GM18873 (cell line): ENCODE results near the gene MACROD2.

Experiments used
- ATAC-seq: cut with Tn5 transposase; IDR thresholded peaks from one replicate; pipeline ENCODE4 v1.9.1; 2021; ENCODE audit warnings: mild to moderate bottlenecking, moderate library complexity, moderate number of reproducible peaks; ENCODE audit not compliant: unreplicated experiment, low FRiP score

The MACROD2 gene

DNA sequence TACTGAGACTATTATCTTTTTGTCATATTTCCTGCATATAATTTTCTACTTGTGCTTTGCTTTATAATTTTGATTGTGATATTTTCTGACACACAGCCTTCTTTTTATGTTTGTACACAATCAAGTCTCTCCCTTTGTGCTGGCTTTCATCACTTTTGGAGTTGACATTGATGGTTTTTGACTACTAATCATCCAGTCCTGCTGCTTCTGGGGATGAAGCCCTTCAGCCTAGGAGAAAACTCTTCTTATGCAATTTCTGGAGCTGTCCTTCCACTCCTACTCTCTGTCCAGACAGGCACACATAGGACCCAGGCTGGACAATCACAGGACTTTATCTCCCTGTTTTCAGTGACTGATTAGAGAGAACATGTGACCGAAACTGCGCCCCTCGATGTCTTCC, 2063.0 kb downstream of the MACROD2 start:
- no peak for ATAC-seq

DNA sequence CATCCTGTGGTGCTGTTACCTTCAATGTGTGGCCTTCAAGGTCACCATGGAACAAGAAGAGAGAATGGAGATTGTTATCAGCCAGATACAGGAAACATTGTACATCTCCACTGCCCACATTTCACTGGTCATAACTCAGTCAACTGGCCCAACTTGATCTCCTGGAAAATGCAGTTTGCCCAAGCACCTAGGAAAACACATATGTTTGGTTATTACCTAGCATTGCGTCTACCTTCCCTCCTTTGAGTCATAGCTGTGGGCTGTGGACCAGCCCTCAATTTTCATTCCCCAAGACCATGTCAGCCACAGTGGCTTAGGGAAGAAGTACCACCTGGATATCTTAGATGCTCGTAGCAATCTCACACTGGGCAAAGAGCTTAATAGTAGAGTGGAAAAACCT, 2064.5 kb downstream of the MACROD2 start:
- no peak for ATAC-seq

DNA sequence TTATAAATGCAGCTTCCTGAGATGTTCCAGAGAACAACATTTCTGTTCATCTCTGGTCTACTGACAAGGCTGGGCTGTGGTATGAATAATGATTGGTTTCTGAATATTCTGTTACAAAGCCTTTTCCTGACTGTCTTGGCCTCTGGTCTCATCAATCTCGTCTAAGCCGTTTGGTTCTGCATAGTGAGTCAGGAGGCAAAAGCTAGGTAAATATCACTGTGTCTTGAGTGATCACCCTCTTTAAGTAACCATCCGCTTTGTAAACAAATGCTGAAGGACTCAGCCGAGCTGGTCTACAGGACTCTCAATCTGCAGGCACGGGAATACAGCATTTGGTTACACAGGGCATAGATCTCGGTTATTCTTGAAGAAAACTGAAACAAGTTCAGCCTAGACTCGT, 2066.0 kb downstream of the MACROD2 start:
- ATAC-seq = no peak

DNA sequence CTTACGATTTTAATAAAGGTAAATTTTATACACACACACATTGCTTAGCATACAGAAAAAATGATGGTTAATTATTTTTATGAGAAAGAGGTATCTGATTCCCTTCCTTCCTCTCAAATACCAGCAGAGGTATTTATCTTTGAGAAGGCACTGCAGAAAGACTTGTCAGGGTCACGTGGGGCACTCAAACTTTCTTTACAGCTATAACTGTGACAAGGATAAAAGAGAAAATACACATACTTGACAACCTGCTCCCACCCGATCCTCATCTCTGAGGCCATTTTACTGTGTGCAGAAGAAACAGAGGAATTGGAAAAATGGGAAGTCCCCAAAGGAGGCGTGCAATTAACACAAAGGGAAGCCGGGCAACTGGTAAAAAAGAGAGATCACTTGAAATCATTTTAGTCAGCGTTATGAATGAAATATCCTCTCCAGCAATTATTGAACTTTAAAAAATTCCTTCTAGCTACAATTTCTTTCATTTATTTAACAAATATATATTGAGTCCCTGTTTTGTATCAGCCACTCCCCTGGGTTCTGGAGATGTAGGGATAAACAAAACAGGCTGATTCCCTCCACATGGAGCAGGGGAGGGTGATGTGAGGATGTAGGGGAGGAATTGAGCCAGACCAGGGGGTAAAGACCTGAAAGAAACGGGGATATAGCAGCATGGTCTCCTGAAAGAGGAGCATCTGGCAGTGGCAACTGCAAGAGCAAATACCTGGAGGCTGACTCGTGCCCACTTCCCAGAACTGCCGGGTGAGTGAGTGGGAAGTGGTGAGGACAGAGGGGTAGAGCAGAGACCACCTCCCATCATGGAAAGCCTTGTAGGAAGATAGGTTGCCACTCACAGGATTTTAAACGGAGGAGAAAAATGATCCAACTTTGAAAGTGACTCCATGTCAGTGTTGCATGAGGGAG, 2067.6 kb downstream of the MACROD2 start:
- no peak for ATAC-seq

DNA sequence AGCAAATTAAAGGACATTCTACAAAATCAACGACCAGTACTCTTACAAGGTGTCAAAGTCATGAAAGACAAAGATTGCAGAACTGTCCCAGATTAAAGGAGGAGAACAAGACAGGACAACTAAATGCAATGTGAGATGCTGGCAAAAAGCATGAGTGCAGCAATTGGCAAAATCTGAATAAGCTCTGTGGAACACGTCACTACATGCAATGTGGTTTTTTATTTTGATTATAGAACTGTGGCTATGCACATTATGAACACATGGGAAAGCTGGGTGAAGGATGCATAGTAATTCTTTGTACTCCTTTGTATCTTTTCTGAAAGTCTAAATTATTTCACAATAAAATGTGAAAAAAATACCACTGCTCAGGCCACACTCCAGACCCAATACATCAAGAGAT, 2068.6 kb downstream of the MACROD2 start:
- ATAC-seq = no peak

DNA sequence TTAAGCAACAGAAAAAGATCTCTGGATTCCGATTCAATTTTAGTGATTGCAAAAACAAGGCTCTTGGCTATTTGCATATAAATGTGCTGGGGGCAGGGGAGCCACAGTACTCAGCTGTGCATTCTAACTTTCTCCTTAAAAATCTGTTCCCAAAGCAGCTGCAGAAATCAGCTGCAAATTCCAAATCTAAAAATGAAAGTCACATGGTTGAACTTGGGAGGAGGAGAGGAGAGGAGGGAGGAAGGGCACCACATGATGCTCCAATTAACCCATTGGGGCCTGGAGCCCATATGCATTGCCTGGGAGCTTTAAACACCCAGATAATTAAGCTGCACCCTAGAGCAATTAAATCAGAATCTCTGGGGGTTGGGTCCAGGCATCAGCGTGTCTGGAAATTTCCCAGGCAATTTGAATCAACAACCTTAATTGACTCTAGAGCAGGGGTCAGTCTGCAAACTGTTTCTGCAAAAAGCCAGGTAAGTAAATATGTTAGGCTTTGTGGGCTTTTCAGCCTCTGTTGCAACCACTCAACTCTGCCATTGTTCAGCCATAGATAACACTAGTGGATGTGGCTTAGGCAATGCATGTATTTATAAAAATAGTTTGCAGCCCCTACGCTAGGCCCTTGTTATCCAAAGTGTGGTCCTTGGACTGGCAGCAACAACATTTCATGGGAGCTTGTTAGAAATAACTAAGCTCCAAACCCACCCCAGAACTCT, 2069.8 kb downstream of the MACROD2 start:
- ATAC-seq = no peak

DNA sequence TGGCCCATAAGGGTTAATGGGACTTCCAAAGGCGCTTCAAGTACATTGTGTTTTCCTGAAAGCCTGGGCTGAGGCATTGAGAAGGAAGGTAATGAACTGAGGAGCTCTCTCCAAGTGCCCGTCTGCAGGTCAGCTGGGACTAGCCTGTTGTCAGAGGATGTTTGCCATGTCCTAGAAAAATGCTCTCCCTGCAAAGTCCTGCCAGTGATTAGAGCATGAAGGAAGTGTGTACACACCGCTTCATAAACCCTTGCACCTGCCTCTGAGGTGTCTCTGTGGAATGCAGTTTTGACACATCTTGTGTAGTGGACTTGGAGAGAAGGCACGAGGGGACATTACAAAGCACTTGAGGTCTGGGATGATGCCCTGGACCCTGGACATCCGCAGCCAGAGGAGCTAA, 2071.3 kb downstream of the MACROD2 start:
- ATAC-seq = no peak

DNA sequence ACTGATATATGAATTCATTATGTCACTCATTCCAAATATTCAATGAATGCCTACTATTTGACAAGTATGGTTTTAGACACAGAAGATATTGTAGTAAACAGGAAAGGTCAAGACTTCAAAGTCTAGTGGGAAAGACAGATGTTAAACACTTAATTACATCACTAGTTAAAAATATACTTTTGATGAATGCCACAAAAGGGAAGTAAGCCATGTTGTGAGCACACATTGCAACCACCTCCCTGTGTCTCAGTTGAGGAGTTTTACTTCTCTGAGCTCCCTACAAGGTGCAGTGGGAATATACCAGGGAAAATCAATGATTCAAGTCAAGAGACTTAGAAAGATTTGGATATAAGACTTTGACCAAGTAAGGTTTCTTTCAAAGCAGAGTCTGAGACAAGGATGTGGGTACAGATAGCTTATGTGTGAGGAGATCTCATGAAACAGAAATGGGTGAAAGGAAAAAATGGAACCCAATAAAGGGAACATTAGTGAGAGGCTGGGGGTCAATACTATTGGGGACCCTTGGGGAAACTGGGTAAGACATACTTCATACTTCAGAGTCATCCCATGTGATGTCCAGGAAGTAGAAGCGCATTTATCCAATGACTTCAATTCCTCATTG, 2074.2 kb downstream of the MACROD2 start:
- ATAC-seq = peak; percentile 92

DNA sequence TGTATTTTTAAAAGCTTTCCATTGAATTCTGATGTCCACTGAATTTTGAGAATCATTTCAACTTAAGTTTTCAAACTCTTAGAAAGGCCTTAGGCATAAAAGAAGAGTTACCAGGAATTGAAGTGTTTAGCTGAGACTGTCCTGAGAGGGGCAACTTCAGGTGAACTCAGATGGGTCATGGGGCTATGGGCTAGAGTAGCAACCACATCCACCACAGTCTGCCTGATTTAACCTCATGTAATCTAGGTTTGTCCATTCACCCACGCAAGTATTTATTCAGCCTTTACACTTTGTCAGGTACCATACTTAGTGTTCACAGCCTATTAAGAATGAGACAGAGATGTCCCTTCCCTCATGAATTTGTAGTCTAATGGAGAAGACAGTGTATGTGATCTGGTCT, 2076.9 kb downstream of the MACROD2 start:
- ATAC-seq = no peak

DNA sequence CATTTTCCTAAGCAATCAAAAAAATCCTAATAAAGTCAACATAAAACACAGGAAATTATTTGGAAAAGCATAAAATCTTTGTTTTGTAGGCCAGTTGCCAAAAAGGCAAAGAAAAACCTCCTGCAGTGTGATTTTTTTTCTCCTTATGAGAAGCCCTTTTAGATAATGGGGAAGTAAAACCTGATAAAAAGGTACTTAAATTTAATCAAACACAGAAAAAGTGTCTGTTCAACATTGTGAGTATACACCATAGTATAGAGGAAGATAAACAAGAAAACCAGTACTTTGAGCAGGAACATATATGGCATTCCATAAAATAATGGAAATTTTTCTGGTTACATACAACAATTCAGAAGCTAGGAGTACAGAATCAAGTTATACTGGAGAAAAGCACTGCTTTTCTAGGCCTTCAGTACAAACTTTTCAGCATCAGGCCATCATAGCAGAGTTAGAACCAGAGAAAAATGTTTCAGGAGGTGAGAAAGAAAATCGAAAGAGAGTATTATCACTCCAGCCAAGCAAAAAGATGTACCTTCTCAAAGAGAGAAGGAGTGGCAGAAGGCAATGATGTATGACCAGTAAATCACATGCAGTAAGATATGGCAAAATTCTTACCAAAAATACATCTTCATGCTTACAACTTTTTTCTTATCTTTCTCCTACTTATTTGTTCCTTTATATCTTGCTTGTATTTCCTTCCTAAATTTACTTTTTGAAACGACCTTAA, 2083.0 kb downstream of the MACROD2 start:
- no peak for ATAC-seq

DNA sequence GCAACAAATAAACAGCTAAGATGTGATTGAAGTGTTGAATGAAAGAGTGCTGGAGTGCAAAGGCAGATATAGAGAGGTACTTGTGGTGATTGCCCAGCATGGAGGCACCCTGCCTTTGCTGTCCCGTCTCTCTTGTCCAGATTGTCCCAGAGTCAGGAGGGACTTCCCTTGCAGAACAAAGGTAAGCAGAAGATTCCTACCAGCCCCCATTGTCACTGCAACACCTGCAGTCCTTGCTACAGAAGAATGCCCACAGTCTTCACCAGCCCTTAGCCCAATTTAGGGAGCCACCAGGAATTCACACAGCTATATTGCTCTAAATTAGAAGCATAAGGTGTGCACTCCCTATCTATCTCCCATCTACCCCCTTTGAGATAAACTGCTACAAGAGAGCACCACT, 2086.1 kb downstream of the MACROD2 start:
- no peak for ATAC-seq

DNA sequence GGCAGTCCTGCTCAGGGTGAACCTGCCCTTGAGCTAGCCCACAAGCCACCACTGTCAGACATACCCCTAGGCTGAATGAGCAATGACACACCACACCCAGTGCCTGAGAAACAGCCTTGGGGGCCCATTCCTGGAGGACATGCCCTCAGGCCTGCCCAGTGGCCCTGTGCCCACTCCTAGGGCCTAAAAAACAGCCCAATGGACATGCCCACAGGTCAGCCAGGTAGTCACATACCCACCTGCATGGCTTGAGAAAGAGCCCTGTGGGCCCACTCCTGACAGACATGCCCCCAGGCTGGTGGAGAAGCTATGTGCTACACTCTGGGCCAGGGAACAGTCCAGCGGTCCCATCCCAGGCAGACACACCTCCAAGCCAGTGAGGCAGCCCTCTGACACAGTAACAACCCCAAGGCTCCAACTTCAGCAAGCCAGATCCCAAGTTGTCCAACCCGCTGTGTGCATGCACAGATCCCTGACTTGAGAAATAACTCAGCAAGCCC, 2086.8 kb downstream of the MACROD2 start:
- no peak for ATAC-seq

DNA sequence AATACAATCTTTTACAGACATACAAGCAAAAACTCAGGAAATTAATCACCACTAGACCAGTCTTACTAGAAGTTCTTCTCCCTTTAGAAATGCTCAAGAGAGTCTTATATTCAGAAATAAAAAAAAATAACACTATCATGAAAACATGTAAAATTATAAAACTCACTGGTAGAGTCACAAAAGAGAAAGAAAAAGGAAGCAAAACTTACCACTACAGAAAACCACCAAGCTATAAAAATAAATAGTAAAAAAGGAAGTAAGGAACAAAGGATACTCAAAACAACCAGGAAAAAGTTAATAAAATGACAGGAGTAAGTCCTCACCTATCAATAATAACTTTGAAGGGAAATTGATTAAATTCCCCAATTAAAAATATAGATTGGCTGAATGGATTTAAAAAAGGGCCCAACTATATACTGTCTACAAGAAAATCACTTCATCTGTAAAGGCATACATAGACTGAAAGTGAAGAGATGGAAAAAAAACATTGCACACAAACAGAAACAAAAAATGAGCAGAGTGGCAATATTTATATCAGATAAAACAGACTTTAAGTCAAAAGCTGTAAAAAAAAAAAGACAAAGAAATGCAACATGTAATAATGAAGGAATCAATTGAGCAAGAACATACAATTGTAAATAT, 2088.4 kb downstream of the MACROD2 start:
- ATAC-seq = no peak

DNA sequence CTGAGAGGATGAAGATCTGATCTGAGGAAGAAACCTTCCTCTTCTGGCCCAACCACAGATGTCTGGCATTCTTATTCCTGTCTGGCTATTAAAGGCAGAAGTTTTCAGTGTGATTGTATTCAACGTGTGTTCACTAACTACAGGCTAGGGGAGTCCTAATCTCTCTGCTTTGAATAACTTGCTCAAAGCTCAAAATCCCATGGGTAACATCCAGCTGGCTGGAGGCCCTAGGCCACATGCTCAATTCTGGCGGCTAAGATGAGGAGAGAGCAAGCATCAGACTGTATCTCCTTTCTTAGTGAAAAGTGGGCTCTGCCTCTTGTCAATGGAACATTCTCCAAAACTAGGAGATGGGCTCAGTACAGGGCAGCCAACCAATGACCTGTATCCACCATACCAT, 2099.9 kb downstream of the MACROD2 start:
- ATAC-seq = no peak

DNA sequence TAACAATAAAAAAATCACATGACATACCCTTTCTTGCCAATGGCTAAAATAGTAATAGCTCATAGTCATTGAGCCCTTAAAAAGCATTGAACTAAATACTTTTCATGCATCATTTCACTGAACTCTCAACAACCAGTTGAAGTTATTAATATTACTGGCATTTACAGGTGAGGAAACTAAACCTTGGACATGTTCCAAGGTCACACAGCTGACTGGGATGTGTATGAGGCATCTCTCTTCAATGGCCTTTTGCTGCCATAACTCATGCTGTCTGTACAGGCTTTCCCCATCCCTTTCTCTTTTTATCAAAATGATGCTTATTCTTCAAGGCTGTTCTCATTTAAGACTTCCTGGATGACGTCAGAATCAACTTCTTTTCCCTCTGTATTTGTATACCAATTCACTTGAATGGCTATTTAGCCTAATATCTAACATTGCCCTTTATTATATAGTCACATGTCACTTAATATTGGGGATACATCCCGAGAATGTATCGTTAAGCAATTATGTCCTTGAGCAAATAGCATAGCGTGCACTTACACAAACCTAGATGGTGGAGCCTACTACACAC, 2101.5 kb downstream of the MACROD2 start:
- no peak for ATAC-seq

DNA sequence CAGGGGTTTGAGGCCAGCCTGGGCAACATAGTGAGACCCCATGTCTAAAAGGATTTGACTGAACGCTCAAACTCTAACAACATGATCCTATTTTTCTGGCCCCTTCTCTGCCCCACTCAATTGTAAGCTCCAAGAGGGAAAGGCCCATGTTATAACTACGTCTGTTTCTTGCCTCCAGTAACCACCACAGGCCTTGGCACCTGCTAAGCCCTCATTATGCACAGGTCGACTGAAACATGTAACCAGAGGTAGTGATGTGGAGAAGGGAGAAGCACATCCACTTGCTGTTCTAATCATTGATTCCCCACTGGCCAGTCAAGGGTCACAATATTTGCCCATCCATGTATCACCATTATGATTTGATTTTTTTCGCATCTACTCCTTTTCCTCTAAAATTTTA, 2102.5 kb downstream of the MACROD2 start:
- ATAC-seq = no peak

DNA sequence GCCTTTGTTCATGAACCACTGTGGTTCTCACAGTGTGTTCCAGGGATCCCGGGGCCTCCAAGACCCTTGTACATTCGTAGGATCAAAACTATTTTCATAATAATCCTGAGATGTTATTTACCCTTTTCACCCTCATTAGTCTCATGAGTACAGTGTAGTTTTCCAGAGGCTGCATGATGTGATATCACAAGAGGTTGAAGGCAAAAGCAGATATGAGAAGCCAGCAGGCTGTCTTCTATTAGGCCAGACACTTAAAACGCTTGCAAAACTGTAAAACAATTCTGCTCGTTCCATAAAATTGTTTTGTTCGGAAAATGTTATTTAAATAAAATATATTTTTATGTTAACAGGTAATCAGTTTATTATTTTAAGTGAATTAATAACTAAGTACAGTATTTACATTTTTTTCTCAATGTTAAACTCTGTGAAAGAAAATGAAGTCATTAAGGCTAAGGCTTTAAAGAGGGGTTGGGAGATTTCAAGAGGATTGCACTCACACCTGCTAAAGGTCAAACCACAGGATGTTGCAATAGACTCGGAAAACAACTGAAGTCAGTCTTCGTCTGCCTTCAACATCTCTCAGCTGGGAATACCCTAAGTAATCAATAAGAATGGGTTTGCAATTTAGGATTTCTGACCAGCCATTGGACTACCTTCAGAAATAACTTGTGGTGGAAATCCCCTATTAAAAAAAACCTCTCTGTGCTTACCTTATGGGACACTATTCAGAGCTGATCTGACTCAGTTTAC, 2103.7 kb downstream of the MACROD2 start:
- no peak for ATAC-seq

DNA sequence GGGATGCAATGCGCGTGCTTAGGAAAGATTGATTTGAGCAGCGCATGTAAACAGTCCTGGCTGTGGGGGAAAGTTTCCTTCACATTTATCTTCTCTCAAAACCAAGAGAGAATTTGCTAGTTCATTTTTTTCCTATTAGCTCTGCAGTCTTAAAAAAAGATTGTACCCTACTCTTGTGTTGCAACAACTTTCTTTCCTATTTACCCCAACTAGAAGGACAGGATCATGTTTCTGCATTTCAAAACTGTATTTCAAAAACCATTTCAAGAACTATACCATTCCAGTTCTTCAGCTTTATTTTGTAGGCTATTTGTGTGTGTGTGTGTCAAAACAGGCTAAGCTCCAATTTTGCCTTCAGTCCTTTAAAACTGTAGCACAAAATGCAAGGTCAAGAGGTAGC, 2104.8 kb downstream of the MACROD2 start:
- no peak for ATAC-seq

DNA sequence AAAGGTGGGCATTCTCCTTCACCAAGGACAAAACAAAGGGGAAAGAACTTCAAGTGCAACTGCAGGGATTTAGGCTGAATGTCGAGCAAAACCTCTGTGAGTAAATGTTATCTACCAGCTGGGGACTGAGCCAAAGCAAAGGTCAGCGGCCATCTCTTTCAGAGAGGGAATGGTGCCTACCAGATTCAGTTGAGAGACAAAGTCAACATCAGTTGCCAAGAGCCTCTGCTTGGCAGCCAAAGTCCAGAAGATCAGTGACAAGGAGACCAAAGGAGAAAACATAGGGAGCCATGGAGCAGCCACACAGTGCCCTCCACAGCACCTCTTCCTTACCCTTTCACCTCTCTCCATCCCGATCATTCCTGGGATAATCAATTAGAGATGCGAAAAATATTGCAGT, 2105.5 kb downstream of the MACROD2 start:
- ATAC-seq = no peak
